Measurements from ENCODE around the gene LRRC8D. TPM values are rescaled to one million over a fixed set of nuclear protein-coding genes. Genes with fewer than 3 reads are reported as not detected.

LRRC8D gene
- total RNA-seq, 1 experiment from 2014 or later = 39.4 TPM

DNA sequence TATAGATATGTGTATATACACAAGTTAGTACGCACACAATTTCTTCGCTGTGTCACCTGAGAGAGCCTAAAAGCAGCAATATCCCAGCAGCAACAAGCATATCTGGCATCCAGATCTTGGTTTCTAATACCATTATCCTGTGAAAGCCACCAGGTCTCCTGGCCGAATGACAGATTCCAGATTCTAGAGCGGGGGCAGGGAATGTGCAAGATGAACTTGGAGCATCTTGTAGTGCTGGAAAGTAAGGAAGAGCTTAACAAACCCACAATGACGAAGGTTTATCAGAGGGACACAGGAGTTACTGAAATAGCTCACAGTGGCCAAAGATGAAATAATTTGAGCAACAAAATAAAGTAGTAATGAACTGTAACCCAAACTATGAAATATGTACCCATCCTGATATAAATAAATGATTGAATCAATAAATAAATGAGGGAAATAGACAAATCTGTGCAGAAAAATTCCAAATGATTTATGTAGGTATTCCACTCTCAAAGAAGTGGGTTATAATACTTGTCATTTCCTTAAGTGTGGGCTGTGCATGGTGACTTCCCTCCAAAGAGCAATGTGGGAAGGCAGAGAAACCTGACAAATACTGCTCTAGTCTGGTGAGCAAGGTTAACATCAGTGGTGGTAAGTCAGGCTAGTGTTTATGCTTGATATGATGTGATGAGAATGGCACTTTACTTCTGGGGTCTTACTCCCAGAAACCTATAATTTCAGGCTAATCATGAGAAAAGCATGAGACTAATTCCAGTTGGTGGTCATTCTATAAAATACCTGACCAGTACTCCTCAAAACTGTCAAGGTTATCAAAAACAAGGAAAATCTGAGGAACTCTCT is 67.9 kb downstream of the LRRC8D start:
- H3K27ac Mint-ChIP-seq (ENCODE audit: unreplicated experiment) = no peak overlapping the region

DNA sequence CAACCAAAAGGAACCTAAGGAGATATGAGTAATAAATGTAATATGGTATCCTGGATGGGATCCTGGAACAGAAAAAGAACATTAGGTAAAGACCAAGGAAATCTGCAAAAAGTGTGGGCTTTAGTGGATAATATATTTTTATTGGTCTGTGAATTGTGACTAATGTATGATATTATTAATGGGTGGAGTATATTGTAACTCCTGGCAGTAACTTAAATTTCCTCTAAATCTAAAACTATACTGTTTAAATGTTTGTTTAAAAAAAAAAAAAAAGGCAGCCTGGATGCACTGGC is 68.4 kb downstream of the LRRC8D start:
- ChIA-PET POLR2A (no interaction called here), CTCF (no interaction called here)
- H3K4me1 Mint-ChIP-seq (ENCODE audit: low read depth, unreplicated experiment) = peaks cover 31% of the 10 kb centered on the region

More for the DNA sequence above, 67.9 kb downstream of the LRRC8D start:
- Mint-ChIP-seq H3K36me3 (ENCODE audit: insufficient read depth, unreplicated experiment) (peaks cover 13% of the 10 kb centered on the region), H3K27me3 (ENCODE audit: insufficient read depth, unreplicated experiment) (no peaks in the 10 kb centered on the region), H3K4me1 (ENCODE audit: low read depth, unreplicated experiment) (peaks cover 32% of the 10 kb centered on the region), H3K4me3 (ENCODE audit: unreplicated experiment) (no peak overlapping the region), H3K9me3 (ENCODE audit: unreplicated experiment) (no peaks in the 10 kb centered on the region)
- no peak for DNase-seq
- no peak overlapping the region for H3K4me3 ChIP-seq (ENCODE audit: low read depth, low read length)
- intact Hi-C loops (cut with micrococcal nuclease; ENCODE audit: unreplicated experiment) = no loop called here
- H3K36me3 ChIP-seq (ENCODE audit: control insufficient read depth, insufficient read depth, low read length) = no peaks in the 10 kb centered on the region
- H3K27me3 ChIP-seq (replicated peaks; ENCODE audit: control insufficient read depth, insufficient read depth, low read length) = no peaks in the 10 kb centered on the region
- H3K4me1 ChIP-seq = peaks cover 33% of the 10 kb centered on the region
- TF ChIP-seq, protein P1, sequence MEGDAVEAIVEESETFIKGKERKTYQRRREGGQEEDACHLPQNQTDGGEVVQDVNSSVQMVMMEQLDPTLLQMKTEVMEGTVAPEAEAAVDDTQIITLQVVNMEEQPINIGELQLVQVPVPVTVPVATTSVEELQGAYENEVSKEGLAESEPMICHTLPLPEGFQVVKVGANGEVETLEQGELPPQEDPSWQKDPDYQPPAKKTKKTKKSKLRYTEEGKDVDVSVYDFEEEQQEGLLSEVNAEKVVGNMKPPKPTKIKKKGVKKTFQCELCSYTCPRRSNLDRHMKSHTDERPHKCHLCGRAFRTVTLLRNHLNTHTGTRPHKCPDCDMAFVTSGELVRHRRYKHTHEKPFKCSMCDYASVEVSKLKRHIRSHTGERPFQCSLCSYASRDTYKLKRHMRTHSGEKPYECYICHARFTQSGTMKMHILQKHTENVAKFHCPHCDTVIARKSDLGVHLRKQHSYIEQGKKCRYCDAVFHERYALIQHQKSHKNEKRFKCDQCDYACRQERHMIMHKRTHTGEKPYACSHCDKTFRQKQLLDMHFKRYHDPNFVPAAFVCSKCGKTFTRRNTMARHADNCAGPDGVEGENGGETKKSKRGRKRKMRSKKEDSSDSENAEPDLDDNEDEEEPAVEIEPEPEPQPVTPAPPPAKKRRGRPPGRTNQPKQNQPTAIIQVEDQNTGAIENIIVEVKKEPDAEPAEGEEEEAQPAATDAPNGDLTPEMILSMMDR (IDR thresholded peaks at IDR 0.05; ENCODE audit: insufficient read depth in 1 of 2, low read depth in 1 of 2, low read length in 1 of 2, severe bottlenecking in 1 of 2, unreplicated experiment in 1 of 2) = no peak
- ChIA-PET CTCF (no interaction called here), POLR2A (no interaction called here)
- H3K9me3 ChIP-seq = no peaks in the 10 kb centered on the region
- no TSS peak for BruUV-seq (replicated peaks)

DNA sequence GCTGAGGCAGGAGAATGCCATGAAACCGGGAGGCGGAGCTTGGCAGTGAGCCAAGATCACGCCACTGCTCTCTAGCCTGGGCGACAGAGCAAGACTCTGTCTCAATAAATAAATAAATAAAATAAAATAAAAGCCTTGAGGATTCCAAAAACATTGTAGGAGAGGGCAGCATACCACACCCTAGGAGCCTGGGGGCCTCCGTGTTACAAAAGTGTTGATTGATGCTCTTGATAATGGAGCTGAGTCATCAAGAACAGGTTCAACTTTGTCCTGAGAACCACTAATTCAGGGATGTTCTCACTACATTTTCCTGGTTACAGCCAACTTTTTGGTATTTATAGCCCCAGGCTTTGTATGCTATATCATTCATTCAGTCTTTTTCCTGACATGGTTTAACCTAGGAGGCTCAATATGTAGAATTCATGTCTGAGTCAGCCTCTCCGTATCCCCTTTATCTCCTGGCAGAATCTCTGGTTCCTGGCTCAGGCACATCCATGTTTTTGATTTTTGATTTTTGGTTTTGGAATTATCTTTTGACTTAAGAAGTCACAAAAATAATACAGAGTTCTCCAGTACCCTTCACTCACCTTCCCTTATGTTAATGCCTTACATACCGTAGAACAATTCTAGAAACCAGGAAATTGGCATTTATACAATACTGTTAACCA is 69.4 kb downstream of the LRRC8D start:
- ChIA-PET CTCF (no interaction called here), POLR2A (no interaction called here)
- Mint-ChIP-seq H3K36me3 (ENCODE audit: insufficient read depth, unreplicated experiment) (peaks cover 13% of the 10 kb centered on the region), H3K4me1 (ENCODE audit: low read depth, unreplicated experiment) (peaks cover 22% of the 10 kb centered on the region), H3K27ac (ENCODE audit: unreplicated experiment) (peak overlapping the region; percentile 88), H3K4me3 (ENCODE audit: unreplicated experiment) (no peak overlapping the region), H3K9me3 (ENCODE audit: unreplicated experiment) (no peaks in the 10 kb centered on the region), H3K27me3 (ENCODE audit: insufficient read depth, unreplicated experiment) (no peaks in the 10 kb centered on the region)
- Histone ChIP-seq H3K36me3 (ENCODE audit: control insufficient read depth, insufficient read depth, low read length) (no peaks in the 10 kb centered on the region), H3K27me3 (replicated peaks; ENCODE audit: control insufficient read depth, insufficient read depth, low read length) (no peaks in the 10 kb centered on the region), H3K4me1 (peaks cover 33% of the 10 kb centered on the region), H3K4me3 (ENCODE audit: low read depth, low read length) (no peak overlapping the region), H3K9me3 (no peaks in the 10 kb centered on the region)
- no TSS peak for BruUV-seq (replicated peaks)
- DNase-seq = peak; percentile 53 to 66
- TF ChIP-seq, protein P1 (IDR thresholded peaks at IDR 0.05; ENCODE audit: insufficient read depth in 1 of 2, low read depth in 1 of 2, low read length in 1 of 2, severe bottlenecking in 1 of 2, unreplicated experiment in 1 of 2) = no peak
- intact Hi-C loops (cut with micrococcal nuclease; ENCODE audit: unreplicated experiment) = no loop called here

More for the DNA sequence above, 68.4 kb downstream of the LRRC8D start:
- intact Hi-C loops (cut with micrococcal nuclease; ENCODE audit: unreplicated experiment) = no loop called here
- no TSS peak for BruUV-seq (replicated peaks)
- Histone ChIP-seq H3K9me3 (no peaks in the 10 kb centered on the region), H3K4me3 (ENCODE audit: low read depth, low read length) (no peak overlapping the region), H3K27me3 (replicated peaks; ENCODE audit: control insufficient read depth, insufficient read depth, low read length) (no peaks in the 10 kb centered on the region), H3K4me1 (peaks cover 33% of the 10 kb centered on the region), H3K36me3 (ENCODE audit: control insufficient read depth, insufficient read depth, low read length) (no peaks in the 10 kb centered on the region)
- H3K27ac Mint-ChIP-seq (ENCODE audit: unreplicated experiment) = no peak overlapping the region
- H3K9me3 Mint-ChIP-seq (ENCODE audit: unreplicated experiment) = no peaks in the 10 kb centered on the region
- no peaks in the 10 kb centered on the region for H3K27me3 Mint-ChIP-seq (ENCODE audit: insufficient read depth, unreplicated experiment)
- H3K36me3 Mint-ChIP-seq (ENCODE audit: insufficient read depth, unreplicated experiment) = peaks cover 13% of the 10 kb centered on the region
- no peak for DNase-seq
- TF ChIP-seq, protein P1 (IDR thresholded peaks at IDR 0.05; ENCODE audit: insufficient read depth in 1 of 2, low read depth in 1 of 2, low read length in 1 of 2, severe bottlenecking in 1 of 2, unreplicated experiment in 1 of 2) = no peak
- H3K4me3 Mint-ChIP-seq (ENCODE audit: unreplicated experiment) = no peak overlapping the region
